ENCODE results near the gene MOB1B.
"Not testable (repeated sequence)": the region's sequence is repeated elsewhere in the genome, so short reads cannot be mapped to it uniquely, and the experiment has no call there.

GRCh38 chr4:71017391-71017790 is 115.2 kb downstream of the MOB1B start:
- not testable (repeated sequence) for TF ChIP-seq CTCF, EP300, POLR2AphosphoS5, POLR2A (IDR thresholded peaks at IDR 0.05)
